Subcutaneous abdominal adipose tissue (tissue), 5 donors: ENCODE results near the gene PPARA.
"Not testable (repeated sequence)": the region's sequence is repeated elsewhere in the genome, so short reads cannot be mapped to it uniquely, and the experiment has no call there.

Experiments
- H3K27ac ChIP-seq: one replicate; pipeline ENCODE4 v1.7.0; 2013; ENCODE audit warnings: low read depth, mild to moderate bottlenecking, inconsistent platforms, low read length, moderate library complexity
- H3K27me3 ChIP-seq, 5 donors: one replicate each; pipeline ENCODE4 v1.7.0; 2013; ENCODE audit warnings: low read length in 5 of 5, inconsistent platforms in 1 of 5; ENCODE audit not compliant: control insufficient read depth in 5 of 5, insufficient read depth in 4 of 5
- H3K36me3 ChIP-seq, 5 donors: one replicate each; pipeline ENCODE4 v1.7.0; 2013; ENCODE audit warnings: low read length in 5 of 5; ENCODE audit not compliant: control insufficient read depth in 5 of 5, insufficient read depth in 5 of 5
- H3K4me1 ChIP-seq, 5 donors: one replicate each; pipeline ENCODE4 v1.7.0; 2013; ENCODE audit warnings: low read length in 5 of 5, mild to moderate bottlenecking in 3 of 5, moderate library complexity in 1 of 5; ENCODE audit not compliant: control insufficient read depth in 5 of 5, insufficient read depth in 5 of 5
- H3K4me3 ChIP-seq, 5 donors: one replicate each; pipeline ENCODE4 v1.7.0; 2013; ENCODE audit warnings: low read length in 5 of 5, low read depth in 1 of 5
- H3K9ac ChIP-seq, 5 donors: one replicate each; pipeline ENCODE4 v1.7.0; 2013; ENCODE audit warnings: low read length in 5 of 5, mild to moderate bottlenecking in 4 of 5, moderate library complexity in 3 of 5
- H3K9me3 ChIP-seq, 5 donors: one replicate each; pipeline ENCODE4 v1.7.0; 2013; ENCODE audit warnings: low read length in 5 of 5; ENCODE audit not compliant: control insufficient read depth in 5 of 5
- donor health status: healthy.
- donor health status: healthy.
- donor health status: healthy.
- donor health status: healthy.
- donor health status: healthy.

Gene PPARA

GRCh38 chr22:46264520-46264919 is 114.2 kb downstream of the PPARA start:
- not testable (repeated sequence) for H3K27ac ChIP-seq, H3K27me3 ChIP-seq, H3K9ac ChIP-seq, H3K4me3 ChIP-seq, H3K9me3 ChIP-seq, H3K36me3 ChIP-seq
- H3K4me1 ChIP-seq = peaks cover 0 to 31% (median 23%) of the 10 kb centered on the region in 5 donors

- H3K4me3 ChIP-seq, H3K9me3 ChIP-seq, H3K27ac ChIP-seq, H3K27me3 ChIP-seq, H3K9ac ChIP-seq: not testable (repeated sequence)
- Histone ChIP-seq H3K4me1 (peaks cover 0 to 38% (median 25%) of the 10 kb centered on the region in 5 donors), H3K36me3 (peaks cover 0 to 11% (median 3%) of the 10 kb centered on the region in 5 donors)
Measured at GRCh38 chr22:46265627-46266026, 115.3 kb downstream of the PPARA start.

DNA sequence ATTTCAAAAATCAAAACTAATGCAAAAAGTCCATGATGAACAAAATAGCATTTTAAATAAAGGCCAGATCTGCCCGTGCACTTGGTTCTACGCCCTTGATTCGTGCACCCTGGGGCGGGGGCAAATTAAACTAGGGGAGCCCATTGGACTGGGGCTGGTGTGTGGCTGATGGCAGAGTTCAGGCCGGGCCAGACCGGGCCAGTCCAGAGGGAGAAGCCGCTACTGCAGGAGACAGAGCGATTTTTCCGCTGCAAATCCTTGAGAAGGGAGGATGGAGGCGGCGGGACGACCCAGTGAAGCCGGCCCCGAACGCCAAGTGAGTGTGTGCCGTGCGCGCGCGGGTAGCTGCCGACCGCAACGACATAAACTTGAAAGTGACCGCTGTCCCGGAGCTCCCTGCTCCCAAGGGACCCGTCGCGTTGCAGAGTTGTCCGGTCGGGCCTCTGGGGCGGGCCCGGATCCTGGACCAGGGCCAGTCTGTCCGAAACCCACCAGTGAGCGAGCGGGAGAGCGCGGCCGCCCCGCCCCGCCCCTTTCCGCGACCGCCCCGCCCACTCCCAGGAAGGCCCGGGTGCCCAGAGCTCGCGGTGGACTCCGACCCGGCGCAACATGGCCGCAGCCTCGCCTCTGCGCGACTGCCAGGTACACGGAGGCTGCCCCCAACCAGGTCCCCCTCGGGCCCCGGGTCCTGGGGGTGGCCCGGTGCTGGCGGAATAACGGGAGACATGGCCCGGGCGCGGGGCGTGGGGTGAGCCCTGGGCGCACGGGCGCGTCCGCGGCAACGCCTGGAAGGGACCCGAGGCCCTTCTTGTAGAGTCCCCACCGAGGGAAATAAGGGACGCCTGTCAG is 117.3 kb downstream of the PPARA start, which contains the start of gene TTC38:
TTC38 (plus strand) TSS at position 578 of the 849 bp plus-strand sequence; CDS start at position 610, 32 bp downstream.
- Histone ChIP-seq H3K4me1 (peaks cover 0 to 38% (median 25%) of the 10 kb centered on the region in 5 donors), H3K36me3 (peaks cover 0 to 24% (median 12%) of the 10 kb centered on the region in 5 donors), H3K9ac (peak within 1 kb of the TSS in 4 of 5 donors; percentile 75 to 93 (median 88)), H3K4me3 (peak within 1 kb of the TSS; percentile 75 to 97 (median 83)), H3K9me3 (no peaks in the 10 kb centered on the region), H3K27ac (peak within 1 kb of the TSS; percentile 74), H3K27me3 (no peaks in the 10 kb centered on the region)

GRCh38 chr22:46269564-46269963 is 119.2 kb downstream of the PPARA start:
- H3K27ac ChIP-seq = peak overlapping the region; percentile 74
- peak overlapping the region in 4 of 5 donors; percentile 7 to 56 (median 16) for H3K4me3 ChIP-seq
- peaks cover 0 to 43% (median 30%) of the 10 kb centered on the region in 5 donors for H3K36me3 ChIP-seq
- no peaks in the 10 kb centered on the region for H3K9me3 ChIP-seq
- peaks cover 0 to 33% (median 25%) of the 10 kb centered on the region in 5 donors for H3K4me1 ChIP-seq
- H3K27me3 ChIP-seq = no peaks in the 10 kb centered on the region
- peak overlapping the region in 2 of 5 donors; percentile 4 to 59 for H3K9ac ChIP-seq

- Histone ChIP-seq H3K27me3 (no peaks in the 10 kb centered on the region), H3K4me3 (no peak overlapping the region), H3K4me1 (peaks cover 0 to 28% (median 23%) of the 10 kb centered on the region in 5 donors), H3K9ac (no peak overlapping the region), H3K36me3 (peaks cover 5 to 62% (median 53%) of the 10 kb centered on the region in 5 donors), H3K9me3 (no peaks in the 10 kb centered on the region), H3K27ac (no peak overlapping the region)
Measured at GRCh38 chr22:46272196-46272595, 121.9 kb downstream of the PPARA start.

DNA sequence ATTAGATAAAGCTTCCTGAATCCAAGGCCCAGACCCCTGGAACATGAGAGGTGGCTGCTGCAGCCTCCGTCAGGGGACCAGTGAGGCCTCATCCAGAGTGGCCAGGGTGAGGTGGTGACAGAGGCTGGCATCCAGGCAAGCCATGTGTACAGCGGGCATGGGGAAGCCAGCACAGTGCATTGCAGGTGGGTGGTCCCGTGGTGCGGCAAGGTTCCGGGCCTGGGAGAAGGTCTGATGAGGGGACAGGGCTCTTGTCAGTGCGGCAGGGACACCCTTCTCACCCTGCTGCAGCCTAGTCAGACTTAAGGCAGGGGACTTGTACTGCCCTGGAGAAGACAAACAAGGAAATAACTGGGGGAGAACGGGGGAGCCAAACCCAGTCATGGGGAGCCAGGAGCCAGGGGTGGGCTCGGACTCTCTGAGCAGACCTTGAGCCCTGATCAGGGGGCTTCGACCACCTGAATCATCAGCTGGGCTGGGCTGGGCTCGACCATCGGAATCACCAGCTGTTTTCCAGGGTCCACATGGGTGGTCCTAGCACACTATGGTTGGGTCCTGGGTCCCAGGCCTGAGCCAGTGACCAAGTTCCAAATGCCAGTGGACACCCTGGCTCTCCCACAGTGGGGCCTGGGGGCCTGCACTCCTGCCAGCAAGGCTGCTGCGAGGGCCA is 122.6 kb downstream of the PPARA start:
- Histone ChIP-seq H3K4me3 (no peak overlapping the region), H3K9ac (peak overlapping the region in 1 of 5 donors; percentile 44), H3K27ac (no peak overlapping the region), H3K36me3 (peaks cover 5 to 68% (median 57%) of the 10 kb centered on the region in 5 donors), H3K9me3 (no peaks in the 10 kb centered on the region), H3K27me3 (no peaks in the 10 kb centered on the region), H3K4me1 (peaks cover 0 to 23% (median 19%) of the 10 kb centered on the region in 5 donors)

- Histone ChIP-seq H3K9me3 (no peaks in the 10 kb centered on the region), H3K27me3 (no peaks in the 10 kb centered on the region), H3K9ac (peak overlapping the region in 1 of 5 donors; percentile 44), H3K27ac (no peak overlapping the region), H3K36me3 (peaks cover 5 to 75% (median 64%) of the 10 kb centered on the region in 5 donors), H3K4me3 (no peak overlapping the region), H3K4me1 (peaks cover 0 to 16% (median 14%) of the 10 kb centered on the region in 5 donors)
Measured at GRCh38 chr22:46273432-46274148, 123.3 kb downstream of the PPARA start.

DNA sequence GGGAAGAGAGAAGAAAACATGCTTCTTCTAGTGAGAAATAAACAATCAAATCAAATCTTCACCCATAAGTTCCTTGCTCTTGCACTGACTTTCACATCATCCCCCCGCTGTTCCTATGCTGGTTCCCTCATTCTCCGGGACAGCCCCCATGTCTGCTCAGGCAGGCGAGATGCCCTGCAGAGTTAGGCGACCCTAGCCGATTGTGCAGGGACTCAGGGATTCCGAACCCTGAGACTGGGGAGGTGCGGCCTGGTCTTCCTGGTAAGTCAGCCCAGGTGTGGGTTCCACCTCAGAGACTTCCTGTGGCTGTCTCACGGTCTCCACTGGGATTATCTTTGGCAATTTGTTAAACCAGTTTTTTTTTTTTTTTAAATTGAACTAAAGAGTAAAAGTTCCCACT is 124.1 kb downstream of the PPARA start:
- Histone ChIP-seq H3K4me1 (peaks cover 0 to 8% (median 8%) of the 10 kb centered on the region in 5 donors), H3K36me3 (peaks cover 5 to 80% (median 72%) of the 10 kb centered on the region in 5 donors), H3K27ac (no peak overlapping the region), H3K9ac (no peak overlapping the region), H3K27me3 (no peaks in the 10 kb centered on the region), H3K4me3 (no peak overlapping the region), H3K9me3 (no peaks in the 10 kb centered on the region)

DNA sequence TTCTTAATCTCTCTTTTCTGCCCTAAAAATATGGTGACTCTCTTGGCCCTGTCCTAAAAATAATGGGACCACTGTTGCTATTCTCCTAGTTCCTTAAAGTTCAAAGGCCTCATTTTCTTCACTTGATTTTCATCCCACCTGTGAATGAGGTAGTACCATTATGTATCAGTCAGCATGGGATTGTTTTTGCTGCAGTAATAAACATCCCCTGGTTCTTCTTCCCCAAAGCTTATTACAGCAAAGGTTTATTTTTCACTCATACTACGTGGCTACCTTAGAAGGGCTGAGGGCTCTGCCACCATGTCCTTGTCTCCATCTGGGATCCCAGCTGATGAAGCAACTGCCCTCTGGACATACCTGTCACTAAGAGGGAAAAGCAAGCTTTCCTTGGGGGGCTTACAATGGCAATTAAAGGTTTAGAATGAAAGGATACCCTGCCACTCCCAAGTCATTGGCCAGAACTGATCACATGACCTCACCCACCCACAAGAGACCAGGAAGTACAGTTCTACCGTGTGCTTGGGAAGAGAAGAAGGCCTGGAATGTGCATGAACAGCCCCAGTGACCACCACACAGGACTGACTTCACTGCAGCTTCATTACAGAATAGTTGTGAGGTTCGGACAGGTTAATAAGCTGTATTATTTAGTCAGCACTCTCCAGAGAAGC is 125.3 kb downstream of the PPARA start:
- no peaks in the 10 kb centered on the region for H3K27me3 ChIP-seq
- H3K4me3 ChIP-seq = no peak overlapping the region
- no peak overlapping the region for H3K9ac ChIP-seq
- H3K4me1 ChIP-seq = peaks cover 0 to 7% (median 0%) of the 10 kb centered on the region in 5 donors
- peaks cover 5 to 85% (median 81%) of the 10 kb centered on the region in 5 donors for H3K36me3 ChIP-seq
- no peak overlapping the region for H3K27ac ChIP-seq
- H3K9me3 ChIP-seq = no peaks in the 10 kb centered on the region
